K562 (cell line): ENCODE measurements around the gene MSGN1. TPM values are rescaled to one million over a fixed set of nuclear protein-coding genes. Genes with fewer than 3 reads are reported as not detected.
A peak's percentile ranks its signal among the peaks of the same experiment; 100 is the strongest.

Experiments
- ATAC-seq: fragments of 200-7000 bp; cut with Tn5 transposase; 3 replicates; pipeline ENCODE4 v1.9.1; 2020; ENCODE audit warnings: moderate library complexity
- BruUV-seq: library from RNA; stranded (reverse); fragments of 400-500 nt; replicated peaks from 2 replicates; lab custom pipeline; 2021; lab: Mats Ljungman, UMichigan
- CTCF ChIA-PET: fragments of 300-600 bp; formaldehyde crosslinking; extraction: SDS; loops from one replicate; lab custom pipeline; 2021; ENCODE audit warnings: low intra/inter-chr PET ratio; lab: Yijun Ruan, JAX
- POLR2A ChIA-PET: fragments of 300-600, 350-650 bp; sonication (Branson Sonifier 250); formaldehyde crosslinking; extraction: SDS; loops from one replicate; lab custom pipeline; 2021; ENCODE audit warnings: antibody characterized with exemption, inconsistent platforms; lab: Yijun Ruan, JAX
- DNase-seq, 4 experiments: peaks; one replicate each; pipeline versions ENCODE4 v3.0.0 to v3.0.0-alpha.2; 2011 to 2018; ENCODE audit warnings: low spot score in 3 of 4, mixed read lengths in 3 of 4; ENCODE audit errors: extremely low read depth in 1 of 4
- FAIRE-seq: peaks from 2 replicates; lab custom pipeline; 2011; peaks lifted over from hg19 to GRCh38; lab: Jason Lieb, UNC
- H2AFZ ChIP-seq: 2 replicates; pipeline ENCODE4 v1.6.0; 2011; ENCODE audit warnings: low read depth, low read length, control low read depth, inconsistent platforms
- H3K27ac ChIP-seq: fragments of 200-600 bp; 3 replicates; pipeline ENCODE4 v1.8.0; 2011; ENCODE audit warnings: low read depth, mild to moderate bottlenecking, control low read depth, inconsistent platforms, low read length, moderate library complexity, mixed read lengths; ENCODE audit errors: extremely low read depth
- H3K27me3 ChIP-seq, 2 experiments: fragments of 300-600 bp in 1 of 2; 2 replicates in 1 of 2; 3 replicates in 1 of 2; pipeline versions ENCODE4 v1.6.0 to v1.8.0; 2011; ENCODE audit warnings: inconsistent platforms in 2 of 2, low read length in 2 of 2, mild to moderate bottlenecking in 1 of 2, mixed read lengths in 1 of 2, moderate library complexity in 1 of 2; ENCODE audit not compliant: control insufficient read depth in 2 of 2, insufficient read depth in 2 of 2
- H3K36me3 ChIP-seq: fragments of 300-600 bp; 3 replicates; pipeline ENCODE4 v1.8.0; 2011; ENCODE audit warnings: mild to moderate bottlenecking, low read length, inconsistent platforms; ENCODE audit not compliant: control insufficient read depth, insufficient read depth
- H3K4me1 ChIP-seq, 2 experiments: fragments of 200-600 bp in 1 of 2; replicated peaks in 1 of 2; 2 replicates in 1 of 2; 3 replicates in 1 of 2; pipeline versions ENCODE4 v1.5.1 to v1.8.0; 2011; ENCODE audit warnings: inconsistent platforms in 2 of 2, low read length in 2 of 2, mild to moderate bottlenecking in 1 of 2, mixed read lengths in 1 of 2, moderate library complexity in 1 of 2; ENCODE audit not compliant: control insufficient read depth in 2 of 2, insufficient read depth in 2 of 2
- H3K4me2 ChIP-seq: 2 replicates; pipeline ENCODE4 v1.6.1; 2011; ENCODE audit warnings: low read length, control low read depth, inconsistent platforms, mixed read lengths; ENCODE audit not compliant: insufficient read depth
- H3K4me3 ChIP-seq: fragments of 200-600 bp; sonication (generic), shearing (Covaris generic); 2 replicates; pipeline ENCODE4 v1.5.1; 2016; ENCODE audit warnings: control low read depth, inconsistent platforms
- H3K79me2 ChIP-seq: fragments of 200-600 bp; 3 replicates; pipeline ENCODE4 v1.8.0; 2011; ENCODE audit warnings: low read length, inconsistent platforms; ENCODE audit not compliant: control insufficient read depth, insufficient read depth
- H3K9ac ChIP-seq, 2 experiments: 2 replicates each; pipeline versions ENCODE4 v1.6.0 to v1.6.1; 2011; ENCODE audit warnings: low read depth in 2 of 2, low read length in 2 of 2, control low read depth in 1 of 2, inconsistent platforms in 1 of 2, mild to moderate bottlenecking in 1 of 2, mixed read lengths in 1 of 2; ENCODE audit not compliant: insufficient read depth in 1 of 2
- H3K9me1 ChIP-seq: one replicate; pipeline ENCODE4 v1.6.0; 2011; ENCODE audit warnings: inconsistent platforms, mild to moderate bottlenecking, low read length, moderate library complexity; ENCODE audit not compliant: control insufficient read depth, insufficient read depth
- H3K9me3 ChIP-seq: replicated peaks from 2 replicates; pipeline ENCODE4 v1.5.1; 2011; ENCODE audit warnings: low read depth, low read length, inconsistent platforms; ENCODE audit not compliant: control insufficient read depth, insufficient read depth
- H4K20me1 ChIP-seq: replicated peaks from 2 replicates; pipeline ENCODE4 v1.6.1; 2011; ENCODE audit warnings: low read length, inconsistent platforms, mixed read lengths; ENCODE audit not compliant: control insufficient read depth, insufficient read depth
- EHMT2 ChIP-seq: fragments of 450-650 bp; IDR thresholded peaks from 2 replicates; pipeline ENCODE4 v1.6.1; 2018; ENCODE audit warnings: antibody characterized with exemption
- ELF4 ChIP-seq: fragments of 450-650 bp; formaldehyde crosslinking; IDR thresholded peaks from 2 replicates; pipeline ENCODE4 v1.4.0; 2022; ENCODE audit warnings: missing genetic modification characterization
- KHSRP ChIP-seq: fragments of 450-650 bp; IDR thresholded peaks from 2 replicates; pipeline ENCODE4 v1.6.1; 2017
- RAD21 ChIP-seq, 2 experiments: fragments of 250-450 bp in 1 of 2; fragments of 450-650 bp in 1 of 2; sonication (Bioruptor Pico) in 1 of 2; formaldehyde crosslinking in 1 of 2; IDR thresholded peaks in 1 of 2; conservative IDR thresholded peaks in 1 of 2; 2 replicates each; pipeline versions ENCODE4 v1.4.0 to v1.8.0; 2020 to 2022; ENCODE audit warnings: mild to moderate bottlenecking in 2 of 2, moderate library complexity in 1 of 2
- YBX1 ChIP-seq: fragments of 450-650 bp; IDR thresholded peaks from 2 replicates; pipeline ENCODE4 v1.7.1; 2016; ENCODE audit warnings: mild to moderate bottlenecking
- ZNF41 ChIP-seq: fragments of 250-450 bp; sonication (Bioruptor Pico); conservative IDR thresholded peaks from 2 replicates; pipeline ENCODE4 v1.4.0; 2020; ENCODE audit warnings: mild to moderate bottlenecking
- WGBS: fragments of 100-300 bp; shearing (Covaris generic); methylation state at CpG from one replicate; pipeline ENCODE4 v1.1.6; 2016; ENCODE audit warnings: low coverage, mixed read lengths; ENCODE audit not compliant: insufficient coverage; ENCODE audit errors: missing lambda C conversion rate; 5-methylcytosine and 5-hydroxymethylcytosine counted together
- in situ Hi-C: fragments of 300-500 bp; cut with MboI; formaldehyde crosslinking; loops from 4 replicates; pipeline ENCODE4 v1.15.0; 2018; ENCODE audit warnings: inconsistent platforms, mixed read lengths
- intact Hi-C: fragments of 100-400 bp; cut with micrococcal nuclease; formaldehyde crosslinking; loops from 2 replicates; pipeline ENCODE4 v1.14.2; 2022
- polyA plus RNA-seq, 8 experiments: library from polyadenylated mRNA; depleted of rRNA in 4 of 8; stranded (reverse) in 5 of 8; unstranded in 3 of 8; fragments of >200 nt; fragmentation: Nextera tagmentation in 2 of 8; fragmentation: Illumina TruSeq in 1 of 8; extraction: Ambion mirVana in 2 of 8; extraction: Trizol in 1 of 8; gene quantifications; 2 replicates each; pipeline versions ENCODE4 v1.2.1 to v1.2.3, GENCODE V29; 2011 to 2014; ENCODE audit warnings: inconsistent platforms in 1 of 8, missing spikeins in 1 of 8
- total RNA-seq, 7 experiments: library from RNA; depleted of rRNA in 6 of 7; stranded (reverse); fragments of >200 nt in 6 of 7; fragmentation: Illumina TruSeq in 2 of 7; extraction: Trizol in 2 of 7; gene quantifications; 2 replicates each; pipeline versions ENCODE4 v1.2.1 to v1.2.3, GENCODE V29; 2011 to 2021; ENCODE audit warnings: low replicate concordance in 1 of 7
- TF ChIP-seq, protein P1 (sequence below), 2 experiments: IDR thresholded peaks; 2 replicates each; pipeline ENCODE4 v1.6.1; 2012; ENCODE audit warnings: improper control_type of control experiment in 2 of 2, low read depth in 2 of 2, low read length in 2 of 2, borderline replicate concordance in 1 of 2
- TF ChIP-seq, protein P2 (sequence below): fragments of 450-650 bp; formaldehyde crosslinking; IDR thresholded peaks from 2 replicates; pipeline ENCODE4 v1.4.0; 2020; ENCODE audit warnings: mild to moderate bottlenecking, moderate library complexity
- TF ChIP-seq, protein P3 (sequence below), 2 experiments: fragments of 450-650 bp; IDR thresholded peaks; 2 replicates each; pipeline ENCODE4 v1.6.1; 2016

MSGN1 gene
- total and polyA plus RNA-seq, 9 of the 15 experiments (the other 6 are each of a cell fraction or from before 2014, with no cell fraction given): not detected

DNA sequence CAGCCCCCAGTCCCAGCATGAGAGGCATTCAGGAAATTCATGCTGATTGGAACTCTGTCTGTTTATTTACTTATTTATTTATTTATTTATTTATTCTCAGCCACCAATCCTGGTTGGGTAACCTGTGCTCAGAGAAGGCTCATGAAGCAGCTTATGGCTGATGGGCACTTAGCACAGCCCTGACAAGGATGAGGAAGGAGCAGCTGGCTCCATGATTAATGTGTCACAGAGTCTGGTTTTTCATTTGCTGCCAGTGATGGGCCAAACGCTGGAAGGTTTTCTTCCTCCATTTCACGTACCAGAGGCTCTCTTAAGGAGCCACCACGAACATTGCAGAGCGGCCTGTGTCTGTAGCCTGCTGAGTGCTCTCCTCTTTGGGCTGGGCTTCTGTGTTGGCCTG is 33.9 kb downstream of the MSGN1 start (continued):
- TF ChIP-seq, protein P1, sequence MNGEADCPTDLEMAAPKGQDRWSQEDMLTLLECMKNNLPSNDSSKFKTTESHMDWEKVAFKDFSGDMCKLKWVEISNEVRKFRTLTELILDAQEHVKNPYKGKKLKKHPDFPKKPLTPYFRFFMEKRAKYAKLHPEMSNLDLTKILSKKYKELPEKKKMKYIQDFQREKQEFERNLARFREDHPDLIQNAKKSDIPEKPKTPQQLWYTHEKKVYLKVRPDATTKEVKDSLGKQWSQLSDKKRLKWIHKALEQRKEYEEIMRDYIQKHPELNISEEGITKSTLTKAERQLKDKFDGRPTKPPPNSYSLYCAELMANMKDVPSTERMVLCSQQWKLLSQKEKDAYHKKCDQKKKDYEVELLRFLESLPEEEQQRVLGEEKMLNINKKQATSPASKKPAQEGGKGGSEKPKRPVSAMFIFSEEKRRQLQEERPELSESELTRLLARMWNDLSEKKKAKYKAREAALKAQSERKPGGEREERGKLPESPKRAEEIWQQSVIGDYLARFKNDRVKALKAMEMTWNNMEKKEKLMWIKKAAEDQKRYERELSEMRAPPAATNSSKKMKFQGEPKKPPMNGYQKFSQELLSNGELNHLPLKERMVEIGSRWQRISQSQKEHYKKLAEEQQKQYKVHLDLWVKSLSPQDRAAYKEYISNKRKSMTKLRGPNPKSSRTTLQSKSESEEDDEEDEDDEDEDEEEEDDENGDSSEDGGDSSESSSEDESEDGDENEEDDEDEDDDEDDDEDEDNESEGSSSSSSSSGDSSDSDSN (IDR thresholded peaks at IDR 0.05; ENCODE audit: borderline replicate concordance in 1 of 2, low read depth in 2 of 2, low read length in 2 of 2): no peak

DNA sequence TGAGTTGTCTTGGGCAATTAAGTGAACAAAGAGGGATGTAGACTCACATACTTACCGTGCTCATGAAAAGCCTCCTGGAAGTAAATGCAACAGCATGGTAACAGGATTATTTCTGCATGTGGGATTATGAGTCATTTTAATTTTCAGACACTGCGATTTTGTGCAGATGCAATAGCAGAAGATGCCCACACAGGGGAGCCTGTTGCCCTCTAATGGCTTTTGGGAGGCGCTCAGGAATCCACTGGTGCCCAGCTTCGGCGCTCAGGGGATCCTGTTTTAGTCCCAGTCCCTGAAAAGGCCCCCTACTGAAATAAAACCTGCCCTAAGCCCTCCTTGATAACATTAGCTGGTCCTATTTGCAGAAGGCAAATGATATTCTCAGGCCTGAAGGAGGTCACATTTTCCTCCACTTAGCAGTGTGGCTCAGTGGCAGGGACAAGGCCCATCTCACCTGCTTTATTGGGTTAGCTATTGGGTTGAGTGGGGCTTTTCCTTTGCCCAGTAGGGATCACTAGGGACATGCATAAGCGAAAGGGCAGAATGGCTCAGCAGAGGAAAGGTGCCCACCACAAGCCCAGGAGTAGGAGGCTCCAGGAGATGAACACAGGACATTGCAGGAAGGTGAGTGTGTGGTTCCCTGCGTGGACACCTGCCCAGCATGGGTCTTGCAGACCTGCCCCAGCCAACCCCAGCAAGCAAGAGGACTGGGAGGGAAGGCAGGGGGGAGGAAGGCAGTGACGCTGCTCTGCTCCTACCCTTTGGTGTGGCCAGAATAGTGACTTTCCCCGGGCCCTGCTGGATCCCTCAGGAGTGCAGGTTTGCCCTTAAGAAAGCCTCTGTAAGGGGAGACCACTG is 35.7 kb downstream of the MSGN1 start:
- peak; percentile 88 for ATAC-seq
- Histone ChIP-seq H4K20me1 (no peaks in the 10 kb centered on the region), H3K27me3 (no peaks in the 10 kb centered on the region), H3K79me2 (no peaks in the 10 kb centered on the region), H3K9me3 (no peaks in the 10 kb centered on the region), H3K4me1 (no peaks in the 10 kb centered on the region), H3K36me3 (no peaks in the 10 kb centered on the region), H3K4me2 (no peak overlapping the region), H3K4me3 (no peak overlapping the region), H3K9me1 (no peaks in the 10 kb centered on the region), H2AFZ (peak overlapping the region; percentile 53; the same call in 1 of the 2 replicates), H3K27ac (no peak overlapping the region), H3K9ac (no peak overlapping the region)
- DNase-seq: peak; percentile 53 to 58 (median 56)
- ChIA-PET CTCF (interaction anchor here (0.9 to 1.4 kb wide), 3 partner anchors 298 to 526 kb away, joined by 3 to 13 read pairs (median 10); no protein-coding TSS in a partner anchor), POLR2A (no interaction called here)
- WGBS: under 1% methylated on average over 9 of the region's 9 CpGs
- in situ Hi-C loops: loop anchor here (5.0 to 10.0 kb wide), 2 partner anchors 333 to 530 kb away; no protein-coding TSS in a partner anchor
- intact Hi-C loops: loop anchor here (1.0 kb wide), 4 partner anchors 66 to 526 kb away; no protein-coding TSS in a partner anchor
- no TSS peak for BruUV-seq
- peak; percentile 67 for FAIRE-seq
- peak; percentile 89 to 93 for TF ChIP-seq RAD21 (CRISPR knock-in tag; conservative IDR thresholded peaks at IDR 0.05 in 1 of 2, IDR thresholded peaks at IDR 0.05 in 1 of 2)
- TF ChIP-seq KHSRP: no peak
- TF ChIP-seq YBX1: no peak
- no peak for TF ChIP-seq ZNF41
- TF ChIP-seq, protein P2, sequence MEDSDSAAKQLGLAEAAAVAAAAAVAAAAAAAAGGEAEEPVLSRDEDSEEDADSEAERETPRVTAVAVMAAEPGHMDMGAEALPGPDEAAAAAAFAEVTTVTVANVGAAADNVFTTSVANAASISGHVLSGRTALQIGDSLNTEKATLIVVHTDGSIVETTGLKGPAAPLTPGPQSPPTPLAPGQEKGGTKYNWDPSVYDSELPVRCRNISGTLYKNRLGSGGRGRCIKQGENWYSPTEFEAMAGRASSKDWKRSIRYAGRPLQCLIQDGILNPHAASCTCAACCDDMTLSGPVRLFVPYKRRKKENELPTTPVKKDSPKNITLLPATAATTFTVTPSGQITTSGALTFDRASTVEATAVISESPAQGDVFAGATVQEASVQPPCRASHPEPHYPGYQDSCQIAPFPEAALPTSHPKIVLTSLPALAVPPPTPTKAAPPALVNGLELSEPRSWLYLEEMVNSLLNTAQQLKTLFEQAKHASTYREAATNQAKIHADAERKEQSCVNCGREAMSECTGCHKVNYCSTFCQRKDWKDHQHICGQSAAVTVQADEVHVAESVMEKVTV (CRISPR knock-in tag): peak; percentile 78
- TF ChIP-seq, protein P3, sequence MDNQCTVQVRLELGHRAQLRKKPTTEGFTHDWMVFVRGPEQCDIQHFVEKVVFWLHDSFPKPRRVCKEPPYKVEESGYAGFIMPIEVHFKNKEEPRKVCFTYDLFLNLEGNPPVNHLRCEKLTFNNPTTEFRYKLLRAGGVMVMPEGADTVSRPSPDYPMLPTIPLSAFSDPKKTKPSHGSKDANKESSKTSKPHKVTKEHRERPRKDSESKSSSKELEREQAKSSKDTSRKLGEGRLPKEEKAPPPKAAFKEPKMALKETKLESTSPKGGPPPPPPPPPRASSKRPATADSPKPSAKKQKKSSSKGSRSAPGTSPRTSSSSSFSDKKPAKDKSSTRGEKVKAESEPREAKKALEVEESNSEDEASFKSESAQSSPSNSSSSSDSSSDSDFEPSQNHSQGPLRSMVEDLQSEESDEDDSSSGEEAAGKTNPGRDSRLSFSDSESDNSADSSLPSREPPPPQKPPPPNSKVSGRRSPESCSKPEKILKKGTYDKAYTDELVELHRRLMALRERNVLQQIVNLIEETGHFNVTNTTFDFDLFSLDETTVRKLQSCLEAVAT (IDR thresholded peaks at IDR 0.05): no peak
- no peak for TF ChIP-seq EHMT2
- no peak for TF ChIP-seq ELF4 (CRISPR knock-in tag)
